ENCODE results near the gene SYNPO2.
A peak's percentile ranks its signal among the peaks of the same experiment; 100 is the strongest.
"Not testable (repeated sequence)": the region's sequence is repeated elsewhere in the genome, so short reads cannot be mapped to it uniquely, and the experiment has no call there.

SYNPO2 gene

GRCh38 chr4:118957722-118958445, 69.2 kb downstream of the SYNPO2 start:
- DNase-seq: no peak
- in situ Hi-C loops (cut with HindIII; ENCODE audit: low pct_ligation_motif_present, low pct_unique_long_range_greater_than_20kb, low sequenced_read_pairs): no loop called here

- in situ Hi-C loops (cut with HindIII; ENCODE audit: low pct_ligation_motif_present, low pct_unique_long_range_greater_than_20kb, low sequenced_read_pairs): no loop called here
- DNase-seq: no peak
These were observed 73.9 kb downstream of the SYNPO2 start for GRCh38 chr4:118962540-118962939.

- no peak for DNase-seq
- in situ Hi-C loops (cut with HindIII; ENCODE audit: low pct_ligation_motif_present, low pct_unique_long_range_greater_than_20kb, low sequenced_read_pairs): no loop called here
These were observed 76.3 kb downstream of the SYNPO2 start for GRCh38 chr4:118964891-118965411.

GRCh38 chr4:118967393-118967792, 78.7 kb downstream of the SYNPO2 start:
- no peak for DNase-seq
- in situ Hi-C loops (cut with HindIII; ENCODE audit: low pct_ligation_motif_present, low pct_unique_long_range_greater_than_20kb, low sequenced_read_pairs): no loop called here

DNA sequence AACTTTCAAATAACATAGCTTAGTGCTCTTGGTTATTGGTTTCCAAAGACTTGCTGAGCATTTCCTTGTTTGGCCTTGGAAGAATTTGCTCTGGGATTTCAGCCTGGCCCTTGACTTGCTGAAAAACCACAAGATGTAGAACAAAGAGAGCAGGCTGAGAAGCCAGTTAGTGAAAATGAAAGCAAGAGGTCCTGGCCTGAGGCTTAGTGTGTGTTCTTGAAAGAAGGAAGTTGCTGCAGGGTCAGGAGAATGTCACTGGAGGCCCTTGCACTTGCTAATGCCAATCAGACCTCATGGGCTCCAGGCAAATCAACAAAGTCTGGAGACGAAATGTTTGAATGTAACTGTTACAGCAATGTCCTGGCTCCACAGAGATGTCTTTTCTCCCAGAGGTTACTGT, 79.4 kb downstream of the SYNPO2 start:
- peak; percentile 55 for DNase-seq
- in situ Hi-C loops (cut with HindIII; ENCODE audit: low pct_ligation_motif_present, low pct_unique_long_range_greater_than_20kb, low sequenced_read_pairs): no loop called here

GRCh38 chr4:118968813-118969212, 80.2 kb downstream of the SYNPO2 start:
- in situ Hi-C loops (cut with HindIII; ENCODE audit: low pct_ligation_motif_present, low pct_unique_long_range_greater_than_20kb, low sequenced_read_pairs): no loop called here
- DNase-seq: no peak

DNA sequence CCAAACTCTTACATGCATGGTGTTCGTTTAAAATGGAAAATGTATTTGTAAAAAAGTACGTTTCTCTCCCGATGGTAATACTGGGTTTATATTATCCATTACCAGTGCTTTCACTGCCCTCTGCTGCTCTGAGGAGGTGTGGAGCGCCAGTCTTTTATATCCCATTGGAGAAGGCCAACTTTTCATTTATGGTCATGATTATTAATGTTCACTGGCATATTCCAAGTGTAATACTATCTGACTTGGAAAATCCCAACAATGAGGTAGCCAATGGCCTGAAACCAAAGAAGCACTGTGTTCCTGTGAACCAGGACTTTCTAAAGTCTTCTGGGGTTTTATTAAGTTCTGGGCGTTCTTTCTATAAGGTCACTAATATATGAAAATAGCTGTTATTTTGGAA, 80.7 kb downstream of the SYNPO2 start:
- DNase-seq: peak; percentile 68

GRCh38 chr4:118972167-118972566, 83.5 kb downstream of the SYNPO2 start:
- DNase-seq: no peak
- in situ Hi-C loops (cut with HindIII; ENCODE audit: low pct_ligation_motif_present, low pct_unique_long_range_greater_than_20kb, low sequenced_read_pairs): no loop called here

More for the DNA sequence above, 80.7 kb downstream of the SYNPO2 start:
- in situ Hi-C loops (cut with HindIII; ENCODE audit: low pct_ligation_motif_present, low pct_unique_long_range_greater_than_20kb, low sequenced_read_pairs): no loop called here

- in situ Hi-C loops (cut with HindIII; ENCODE audit: low pct_ligation_motif_present, low pct_unique_long_range_greater_than_20kb, low sequenced_read_pairs): no loop called here
- DNase-seq: no peak
These were observed 84.6 kb downstream of the SYNPO2 start for GRCh38 chr4:118973295-118973694.

DNA sequence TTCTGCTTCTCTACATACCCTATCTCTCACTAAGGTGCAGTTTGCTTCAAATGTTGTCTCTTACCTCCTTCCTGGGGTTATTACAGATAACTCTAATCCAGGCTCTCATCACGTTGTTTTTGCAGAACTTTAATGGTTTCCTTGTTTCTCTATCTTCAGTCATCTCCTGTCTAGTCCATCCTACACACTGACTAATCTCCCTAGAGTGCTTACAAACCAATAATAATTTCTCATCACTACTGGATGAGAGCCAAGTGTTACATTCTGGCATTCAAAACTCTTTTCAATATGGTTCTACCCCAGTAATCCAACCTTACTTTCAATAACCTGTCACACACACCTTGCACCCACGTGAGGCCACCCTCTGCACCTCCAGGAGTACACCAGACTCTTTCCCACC, 86.1 kb downstream of the SYNPO2 start:
- in situ Hi-C loops (cut with HindIII; ENCODE audit: low pct_ligation_motif_present, low pct_unique_long_range_greater_than_20kb, low sequenced_read_pairs): no loop called here
- no peak for DNase-seq

GRCh38 chr4:118975449-118976192, 87.0 kb downstream of the SYNPO2 start:
- in situ Hi-C loops (cut with HindIII; ENCODE audit: low pct_ligation_motif_present, low pct_unique_long_range_greater_than_20kb, low sequenced_read_pairs): no loop called here
- DNase-seq: no peak

DNA sequence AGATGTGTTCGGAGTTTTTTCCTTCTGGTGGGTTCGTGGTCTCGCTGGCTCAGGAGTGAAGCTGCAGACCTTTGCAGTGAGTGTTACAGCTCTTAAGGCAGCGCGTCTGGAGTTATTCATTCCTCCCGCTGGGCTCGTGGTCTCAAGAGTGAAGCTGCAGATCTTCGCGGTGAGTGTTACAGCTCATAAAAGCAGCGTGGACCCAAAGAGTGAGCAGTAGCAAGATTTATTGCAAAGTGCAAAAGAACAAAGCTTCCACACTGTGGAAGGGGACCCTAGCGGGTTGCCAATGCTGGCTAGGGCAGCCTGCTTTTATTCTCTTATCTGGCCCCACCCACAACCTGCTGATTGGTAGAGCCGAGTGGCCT, 87.5 kb downstream of the SYNPO2 start:
- DNase-seq; in situ Hi-C loops (cut with HindIII; ENCODE audit: low pct_ligation_motif_present, low pct_unique_long_range_greater_than_20kb, low sequenced_read_pairs): not testable (repeated sequence)

GRCh38 chr4:118977100-118977499, 88.4 kb downstream of the SYNPO2 start:
- DNase-seq; in situ Hi-C loops (cut with HindIII; ENCODE audit: low pct_ligation_motif_present, low pct_unique_long_range_greater_than_20kb, low sequenced_read_pairs): not testable (repeated sequence)

DNA sequence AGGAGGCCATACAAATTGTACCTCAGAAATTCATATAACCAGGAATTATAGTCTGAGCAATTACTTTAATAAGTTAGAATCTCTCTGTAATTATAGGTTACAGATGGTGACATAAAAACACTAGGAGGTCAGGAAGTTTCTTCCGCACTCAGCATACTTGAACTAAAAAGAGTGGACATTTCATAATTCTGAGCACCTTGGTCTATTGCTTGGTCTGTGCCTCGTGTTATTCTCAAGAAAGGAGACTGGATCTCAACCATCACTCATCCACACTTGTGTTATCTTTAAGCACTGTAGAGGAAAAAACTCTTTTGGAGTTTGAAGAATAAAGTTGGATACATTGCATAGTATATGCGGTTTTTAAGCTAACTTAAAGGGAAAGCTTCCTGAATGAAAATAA, 91.1 kb downstream of the SYNPO2 start:
- in situ Hi-C loops (cut with HindIII; ENCODE audit: low pct_ligation_motif_present, low pct_unique_long_range_greater_than_20kb, low sequenced_read_pairs): no loop called here

GRCh38 chr4:118981171-118981838, 92.7 kb downstream of the SYNPO2 start:
- in situ Hi-C loops (cut with HindIII; ENCODE audit: low pct_ligation_motif_present, low pct_unique_long_range_greater_than_20kb, low sequenced_read_pairs): no loop called here
- DNase-seq: no peak

More for the DNA sequence above, 91.1 kb downstream of the SYNPO2 start:
- DNase-seq: no peak

DNA sequence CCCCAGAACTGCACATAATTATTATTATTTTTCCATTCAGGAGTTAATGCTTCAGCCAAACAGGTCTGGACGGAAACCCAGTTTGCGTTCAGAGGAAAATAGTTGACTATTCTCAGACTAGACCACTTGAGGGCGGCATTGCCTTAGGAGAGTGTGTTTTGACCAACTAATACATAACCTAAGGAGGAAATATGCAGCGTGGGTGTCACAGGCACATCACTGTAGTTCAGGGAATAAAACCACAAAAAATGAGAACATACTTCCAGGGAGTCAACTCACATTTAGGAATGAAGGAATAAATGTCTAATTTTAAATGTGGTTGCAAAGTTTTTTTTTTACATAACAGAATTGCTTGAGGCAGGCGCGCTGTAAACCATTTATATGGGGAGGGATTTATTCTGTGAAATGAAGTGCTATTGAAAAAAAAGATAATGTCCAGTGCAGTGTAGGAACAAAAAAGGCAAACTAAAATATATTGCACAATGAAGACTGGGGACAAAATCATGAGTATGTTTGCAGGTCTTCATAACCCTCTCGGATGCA, 93.3 kb downstream of the SYNPO2 start:
- DNase-seq: peak; percentile 67
- in situ Hi-C loops (cut with HindIII; ENCODE audit: low pct_ligation_motif_present, low pct_unique_long_range_greater_than_20kb, low sequenced_read_pairs): no loop called here

DNA sequence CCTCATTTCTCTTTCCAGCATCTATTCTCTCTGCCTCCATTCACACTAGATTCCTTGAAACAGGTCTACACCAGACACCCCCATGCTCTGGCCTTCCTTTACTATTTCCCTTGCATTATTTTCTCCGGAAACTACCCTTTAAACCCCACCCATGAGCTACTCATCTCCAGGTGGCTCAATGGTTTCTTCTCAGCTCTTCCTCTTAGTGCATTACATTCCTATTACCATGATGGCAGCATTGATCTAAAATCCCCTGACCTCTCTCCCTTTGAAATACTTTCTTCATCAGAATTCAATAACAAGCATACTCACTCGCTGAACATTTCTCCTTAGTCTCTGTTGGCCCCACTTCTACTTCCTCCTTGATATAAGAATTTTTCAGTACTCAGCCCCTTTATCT, 94.6 kb downstream of the SYNPO2 start:
- in situ Hi-C loops (cut with HindIII; ENCODE audit: low pct_ligation_motif_present, low pct_unique_long_range_greater_than_20kb, low sequenced_read_pairs): no loop called here
- no peak for DNase-seq

GRCh38 chr4:118983831-118984230, 95.2 kb downstream of the SYNPO2 start:
- DNase-seq: no peak
- in situ Hi-C loops (cut with HindIII; ENCODE audit: low pct_ligation_motif_present, low pct_unique_long_range_greater_than_20kb, low sequenced_read_pairs): no loop called here
